GM06990 (cell line): ENCODE results near the gene ETV6.

Source experiments
- DNase-seq: peaks from one replicate; pipeline ENCODE4 v3.0.0-alpha.2; 2011; ENCODE audit not compliant: insufficient read length; ENCODE audit errors: extremely low read depth
- H3K27me3 ChIP-seq: replicated peaks from 2 replicates; pipeline ENCODE4 v1.6.0; 2011; ENCODE audit warnings: low read length; ENCODE audit not compliant: control insufficient read depth, insufficient read depth
- H3K36me3 ChIP-seq: 2 replicates; pipeline ENCODE4 v1.5.1; 2011; ENCODE audit warnings: low read length; ENCODE audit not compliant: control insufficient read depth, insufficient read depth
- H3K4me3 ChIP-seq: replicated peaks from 2 replicates; pipeline ENCODE4 v1.5.1; 2011; ENCODE audit warnings: low read depth, mild to moderate bottlenecking, control low read depth, low read length
- CTCF ChIP-seq: IDR thresholded peaks from 2 replicates; pipeline ENCODE4 v1.5.1; 2011; ENCODE audit warnings: low read length, control low read depth, mild to moderate bottlenecking, inconsistent platforms; ENCODE audit not compliant: insufficient read depth, poor library complexity, severe bottlenecking

The ETV6 gene

GRCh38 chr12:11808931-11809330, 159.5 kb downstream of the ETV6 start:
- no peak for TF ChIP-seq CTCF
- H3K36me3 ChIP-seq = no peaks in the 10 kb centered on the region; the same call in none of the 2 replicates
- H3K4me3 ChIP-seq = no peak overlapping the region
- DNase-seq = no peak
- no peaks in the 10 kb centered on the region for H3K27me3 ChIP-seq

- H3K36me3 ChIP-seq = no peaks in the 10 kb centered on the region; the same call in none of the 2 replicates
- H3K4me3 ChIP-seq = no peak overlapping the region
- TF ChIP-seq CTCF = no peak
- H3K27me3 ChIP-seq = no peaks in the 10 kb centered on the region
- no peak for DNase-seq
These were observed 160.7 kb downstream of the ETV6 start for GRCh38 chr12:11810206-11810545.

GRCh38 chr12:11811008-11811407, 161.5 kb downstream of the ETV6 start:
- H3K36me3 ChIP-seq = peaks cover 2% of the 10 kb centered on the region
- DNase-seq = no peak
- H3K27me3 ChIP-seq = no peaks in the 10 kb centered on the region
- TF ChIP-seq CTCF = no peak
- H3K4me3 ChIP-seq = no peak overlapping the region

GRCh38 chr12:11812241-11812585, 162.7 kb downstream of the ETV6 start:
- no peak for TF ChIP-seq CTCF
- Histone ChIP-seq H3K36me3 (peaks cover 2% of the 10 kb centered on the region), H3K27me3 (no peaks in the 10 kb centered on the region), H3K4me3 (no peak overlapping the region)
- DNase-seq = no peak

GRCh38 chr12:11812586-11813437, 163.3 kb downstream of the ETV6 start:
- H3K27me3 ChIP-seq = no peaks in the 10 kb centered on the region
- peak; percentile 67 for DNase-seq

More at GRCh38 chr12:11812586-11813437, 163.3 kb downstream of the ETV6 start:
- Histone ChIP-seq H3K4me3 (no peak overlapping the region; the same call in 1 of the 2 replicates), H3K36me3 (peaks cover 2% of the 10 kb centered on the region)
- TF ChIP-seq CTCF = no peak
